HepG2 (cell line): ENCODE results near the gene SEMA6B. TPM values are rescaled to one million over a fixed set of nuclear protein-coding genes. Genes with fewer than 3 reads are reported as not detected.

Experiments
- HOXA5 ChIP-seq: sonication (generic); formaldehyde crosslinking; IDR thresholded peaks from 2 replicates; pipeline ENCODE4 v1.4.0; 2020; ENCODE audit warnings: missing genetic modification reagents
- KLF12 ChIP-seq: sonication (generic); formaldehyde crosslinking; IDR thresholded peaks from 2 replicates; pipeline ENCODE4 v1.4.0; 2020; ENCODE audit warnings: missing genetic modification reagents, borderline replicate concordance
- MYC ChIP-seq: sonication (generic); formaldehyde crosslinking; IDR thresholded peaks from 2 replicates; pipeline ENCODE4 v1.9.0; 2021; ENCODE audit warnings: missing genetic modification reagents, borderline replicate concordance
- NCOA1 ChIP-seq: sonication (generic); formaldehyde crosslinking; IDR thresholded peaks from 2 replicates; pipeline ENCODE4 v1.9.0; 2021; ENCODE audit warnings: missing genetic modification reagents
- NFKB2 ChIP-seq: sonication (generic); formaldehyde crosslinking; IDR thresholded peaks from 2 replicates; pipeline ENCODE4 v1.4.0; 2020; ENCODE audit warnings: missing genetic modification reagents, borderline replicate concordance
- NFYC ChIP-seq: IDR thresholded peaks from 2 replicates; pipeline ENCODE4 v1.6.1; 2016; ENCODE audit warnings: missing genetic modification reagents, missing compliant biosample characterization
- NR1H2 ChIP-seq: sonication (generic); formaldehyde crosslinking; IDR thresholded peaks from 2 replicates; pipeline ENCODE4 v1.8.1; 2022; ENCODE audit warnings: low read depth, missing genetic modification reagents, borderline replicate concordance
- RBFOX2 ChIP-seq: fragments of 200-400 bp; formaldehyde crosslinking; IDR thresholded peaks from 2 replicates; pipeline ENCODE4 v1.6.1; 2017; ENCODE audit warnings: low read depth, mild to moderate bottlenecking, low read length
- SOX13 ChIP-seq, 3 experiments: fragments of 450-650 bp in 1 of 3; sonication (generic) in 1 of 3; formaldehyde crosslinking in 1 of 3; IDR thresholded peaks in 2 of 3; conservative IDR thresholded peaks in 1 of 3; 2 replicates each; pipeline versions ENCODE4 v1.5.0 to v1.6.1; 2016 to 2020; ENCODE audit warnings: antibody characterized with exemption in 1 of 3, mild to moderate bottlenecking in 1 of 3, missing compliant biosample characterization in 1 of 3, missing genetic modification reagents in 1 of 3, moderate library complexity in 1 of 3
- STAG1 ChIP-seq: sonication (generic); formaldehyde crosslinking; IDR thresholded peaks from 2 replicates; pipeline ENCODE4 v1.4.0; 2020; ENCODE audit warnings: missing genetic modification reagents
- WIZ ChIP-seq: sonication (generic); formaldehyde crosslinking; IDR thresholded peaks from 2 replicates; pipeline ENCODE4 v1.5.1; 2020; ENCODE audit warnings: mild to moderate bottlenecking, missing genetic modification reagents
- XRCC5 ChIP-seq: fragments of 200-400 bp; formaldehyde crosslinking; optimal IDR thresholded peaks from 2 replicates; pipeline ENCODE3; 2017; ENCODE audit warnings: mild to moderate bottlenecking, low read length
- ZEB1 ChIP-seq: IDR thresholded peaks from 2 replicates; pipeline ENCODE4 v1.6.1; 2012; ENCODE audit warnings: mild to moderate bottlenecking, low read depth, inconsistent platforms; ENCODE audit not compliant: insufficient replicate concordance
- ZFP90 ChIP-seq: sonication (generic); formaldehyde crosslinking; IDR thresholded peaks from 2 replicates; pipeline ENCODE4 v1.8.0; 2022; ENCODE audit warnings: missing genetic modification reagents, mild to moderate bottlenecking, inconsistent platforms, borderline replicate concordance
- ZNF430 ChIP-seq: sonication (generic); formaldehyde crosslinking; IDR thresholded peaks from 2 replicates; pipeline ENCODE4 v1.9.0; 2021; ENCODE audit warnings: mild to moderate bottlenecking, missing genetic modification reagents
- ZNF557 ChIP-seq: sonication (generic); formaldehyde crosslinking; IDR thresholded peaks from 2 replicates; pipeline ENCODE4 v1.4.0; 2020; ENCODE audit warnings: missing genetic modification reagents
- polyA plus RNA-seq, 8 experiments: library from polyadenylated mRNA; depleted of rRNA in 3 of 8; stranded (reverse) in 7 of 8; unstranded in 1 of 8; fragments of >200 nt; fragmentation: Illumina TruSeq in 4 of 8; extraction: Trizol in 4 of 8; gene quantifications; 2 replicates each; pipeline versions ENCODE4 v1.2.1 to v1.2.3, GENCODE V29; 2011 to 2016; ENCODE audit warnings: low read depth in 4 of 8, missing spikeins in 1 of 8, mixed read lengths in 1 of 8; ENCODE audit not compliant: insufficient read depth in 1 of 8
- total RNA-seq, 5 experiments: library from RNA; depleted of rRNA; stranded (reverse); fragments of >200 nt; fragmentation: Illumina TruSeq; extraction: Trizol; gene quantifications; 2 replicates each; pipeline ENCODE4 v1.2.3, GENCODE V29; 2016; ENCODE audit warnings: low read depth in 1 of 5
- TF ChIP-seq, protein P1 (sequence below): sonication (generic); formaldehyde crosslinking; IDR thresholded peaks from 2 replicates; pipeline ENCODE4 v1.4.0; 2020; ENCODE audit warnings: missing genetic modification reagents
- TF ChIP-seq, protein P2 (sequence below): sonication (generic); formaldehyde crosslinking; IDR thresholded peaks from 2 replicates; pipeline ENCODE4 v1.4.0; 2020; ENCODE audit warnings: missing genetic modification reagents, mild to moderate bottlenecking, borderline replicate concordance
- TF ChIP-seq, protein P3 (sequence below): sonication (generic); formaldehyde crosslinking; IDR thresholded peaks from 2 replicates; pipeline ENCODE4 v1.9.0; 2022; ENCODE audit warnings: missing genetic modification reagents, mild to moderate bottlenecking, borderline replicate concordance

SEMA6B gene
- total and polyA plus RNA-seq, 2 of the 13 experiments (the other 11 are each of a cell fraction or from before 2014, with no cell fraction given): 45.5 to 67.1 TPM

DNA sequence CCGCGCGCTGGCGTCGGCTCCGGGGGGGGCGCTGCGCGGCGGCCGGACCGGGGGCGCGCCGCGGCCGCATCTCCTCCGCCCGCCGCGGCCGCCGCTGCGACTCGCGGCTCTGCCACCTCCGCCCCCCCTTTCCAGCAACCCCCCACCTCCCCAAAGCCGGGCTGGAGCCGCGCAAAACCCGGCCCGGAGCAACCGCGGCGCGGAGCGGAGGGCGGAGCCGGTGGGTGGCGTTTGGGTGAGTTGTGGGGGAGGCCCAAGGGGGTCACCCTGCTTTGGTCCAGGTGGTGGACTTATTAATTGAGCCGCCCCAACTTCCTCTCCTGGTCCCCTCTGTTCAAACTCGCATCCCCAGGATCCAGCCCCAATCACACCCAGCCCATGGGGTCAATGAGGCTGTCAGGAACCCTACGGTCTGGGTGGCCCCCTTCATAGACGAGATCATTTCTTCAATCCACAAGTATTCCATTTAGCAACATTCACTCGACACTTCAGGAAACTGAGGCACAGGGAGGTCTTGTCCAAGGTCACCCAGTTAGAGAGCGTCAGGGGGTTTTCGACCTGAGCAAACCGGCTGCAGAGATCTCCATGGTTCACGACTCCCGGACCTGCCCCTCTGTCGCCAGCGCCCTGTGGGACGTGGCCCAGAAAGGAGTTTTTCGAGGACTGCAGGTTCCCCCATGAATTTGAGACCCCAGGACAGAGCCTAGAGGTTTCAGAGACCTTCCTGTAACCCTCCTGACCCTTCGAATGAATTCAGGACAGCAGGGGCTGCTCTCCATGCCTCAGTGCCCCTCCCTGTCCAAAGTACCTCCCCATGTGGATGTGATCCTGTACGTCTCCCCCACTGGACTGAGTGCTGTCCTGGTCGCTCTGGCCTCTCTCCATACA is 22.4 kb upstream of the SEMA6B start (continued):
- TF ChIP-seq, protein P1, sequence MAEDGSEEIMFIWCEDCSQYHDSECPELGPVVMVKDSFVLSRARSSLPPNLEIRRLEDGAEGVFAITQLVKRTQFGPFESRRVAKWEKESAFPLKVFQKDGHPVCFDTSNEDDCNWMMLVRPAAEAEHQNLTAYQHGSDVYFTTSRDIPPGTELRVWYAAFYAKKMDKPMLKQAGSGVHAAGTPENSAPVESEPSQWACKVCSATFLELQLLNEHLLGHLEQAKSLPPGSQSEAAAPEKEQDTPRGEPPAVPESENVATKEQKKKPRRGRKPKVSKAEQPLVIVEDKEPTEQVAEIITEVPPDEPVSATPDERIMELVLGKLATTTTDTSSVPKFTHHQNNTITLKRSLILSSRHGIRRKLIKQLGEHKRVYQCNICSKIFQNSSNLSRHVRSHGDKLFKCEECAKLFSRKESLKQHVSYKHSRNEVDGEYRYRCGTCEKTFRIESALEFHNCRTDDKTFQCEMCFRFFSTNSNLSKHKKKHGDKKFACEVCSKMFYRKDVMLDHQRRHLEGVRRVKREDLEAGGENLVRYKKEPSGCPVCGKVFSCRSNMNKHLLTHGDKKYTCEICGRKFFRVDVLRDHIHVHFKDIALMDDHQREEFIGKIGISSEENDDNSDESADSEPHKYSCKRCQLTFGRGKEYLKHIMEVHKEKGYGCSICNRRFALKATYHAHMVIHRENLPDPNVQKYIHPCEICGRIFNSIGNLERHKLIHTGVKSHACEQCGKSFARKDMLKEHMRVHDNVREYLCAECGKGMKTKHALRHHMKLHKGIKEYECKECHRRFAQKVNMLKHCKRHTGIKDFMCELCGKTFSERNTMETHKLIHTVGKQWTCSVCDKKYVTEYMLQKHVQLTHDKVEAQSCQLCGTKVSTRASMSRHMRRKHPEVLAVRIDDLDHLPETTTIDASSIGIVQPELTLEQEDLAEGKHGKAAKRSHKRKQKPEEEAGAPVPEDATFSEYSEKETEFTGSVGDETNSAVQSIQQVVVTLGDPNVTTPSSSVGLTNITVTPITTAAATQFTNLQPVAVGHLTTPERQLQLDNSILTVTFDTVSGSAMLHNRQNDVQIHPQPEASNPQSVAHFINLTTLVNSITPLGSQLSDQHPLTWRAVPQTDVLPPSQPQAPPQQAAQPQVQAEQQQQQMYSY (CRISPR knock-in tag): peak; percentile 98
- no peak for TF ChIP-seq NR1H2 (CRISPR knock-in tag)
- 0 out of 2 replicates have a peak, but pooled peaks have one; percentile 26 for TF ChIP-seq RBFOX2
- peak; percentile 69; the same call in 1 of the 2 replicates for TF ChIP-seq ZFP90 (CRISPR knock-in tag)
- TF ChIP-seq HOXA5 (CRISPR knock-in tag): peak; percentile 17; the same call in 1 of the 2 replicates
- TF ChIP-seq SOX13 (IDR thresholded peaks at IDR 0.05): no peak
- no peak for TF ChIP-seq SOX13 (CRISPR knock-in tag; conservative IDR thresholded peaks at IDR 0.05 in 1 of 2, IDR thresholded peaks at IDR 0.05 in 1 of 2)
- TF ChIP-seq, protein P2, sequence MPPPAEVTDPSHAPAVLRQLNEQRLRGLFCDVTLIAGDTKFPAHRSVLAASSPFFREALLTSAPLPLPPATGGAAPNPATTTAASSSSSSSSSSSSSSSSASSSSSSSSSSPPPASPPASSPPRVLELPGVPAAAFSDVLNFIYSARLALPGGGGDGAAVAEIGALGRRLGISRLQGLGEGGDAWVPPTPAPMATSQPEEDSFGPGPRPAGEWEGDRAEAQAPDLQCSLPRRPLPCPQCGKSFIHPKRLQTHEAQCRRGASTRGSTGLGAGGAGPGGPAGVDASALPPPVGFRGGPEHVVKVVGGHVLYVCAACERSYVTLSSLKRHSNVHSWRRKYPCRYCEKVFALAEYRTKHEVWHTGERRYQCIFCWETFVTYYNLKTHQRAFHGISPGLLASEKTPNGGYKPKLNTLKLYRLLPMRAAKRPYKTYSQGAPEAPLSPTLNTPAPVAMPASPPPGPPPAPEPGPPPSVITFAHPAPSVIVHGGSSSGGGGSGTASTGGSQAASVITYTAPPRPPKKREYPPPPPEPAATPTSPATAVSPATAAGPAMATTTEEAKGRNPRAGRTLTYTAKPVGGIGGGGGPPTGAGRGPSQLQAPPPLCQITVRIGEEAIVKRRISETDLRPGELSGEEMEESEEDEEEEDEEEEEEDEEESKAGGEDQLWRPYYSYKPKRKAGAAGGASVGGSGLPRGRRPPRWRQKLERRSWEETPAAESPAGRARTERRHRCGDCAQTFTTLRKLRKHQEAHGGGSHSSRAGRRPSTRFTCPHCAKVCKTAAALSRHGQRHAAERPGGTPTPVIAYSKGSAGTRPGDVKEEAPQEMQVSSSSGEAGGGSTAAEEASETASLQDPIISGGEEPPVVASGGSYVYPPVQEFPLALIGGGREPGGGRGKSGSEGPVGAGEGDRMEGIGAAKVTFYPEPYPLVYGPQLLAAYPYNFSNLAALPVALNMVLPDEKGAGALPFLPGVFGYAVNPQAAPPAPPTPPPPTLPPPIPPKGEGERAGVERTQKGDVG (CRISPR knock-in tag): no peak
- TF ChIP-seq, protein P3, sequence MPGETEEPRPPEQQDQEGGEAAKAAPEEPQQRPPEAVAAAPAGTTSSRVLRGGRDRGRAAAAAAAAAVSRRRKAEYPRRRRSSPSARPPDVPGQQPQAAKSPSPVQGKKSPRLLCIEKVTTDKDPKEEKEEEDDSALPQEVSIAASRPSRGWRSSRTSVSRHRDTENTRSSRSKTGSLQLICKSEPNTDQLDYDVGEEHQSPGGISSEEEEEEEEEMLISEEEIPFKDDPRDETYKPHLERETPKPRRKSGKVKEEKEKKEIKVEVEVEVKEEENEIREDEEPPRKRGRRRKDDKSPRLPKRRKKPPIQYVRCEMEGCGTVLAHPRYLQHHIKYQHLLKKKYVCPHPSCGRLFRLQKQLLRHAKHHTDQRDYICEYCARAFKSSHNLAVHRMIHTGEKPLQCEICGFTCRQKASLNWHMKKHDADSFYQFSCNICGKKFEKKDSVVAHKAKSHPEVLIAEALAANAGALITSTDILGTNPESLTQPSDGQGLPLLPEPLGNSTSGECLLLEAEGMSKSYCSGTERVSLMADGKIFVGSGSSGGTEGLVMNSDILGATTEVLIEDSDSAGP (CRISPR knock-in tag): peak; percentile 74; the same call in 1 of the 2 replicates
- TF ChIP-seq STAG1: no peak
- 0 out of 2 replicates have a peak, but pooled peaks have one; percentile 36 for TF ChIP-seq WIZ (CRISPR knock-in tag)
- TF ChIP-seq ZEB1: no peak
- TF ChIP-seq NFYC: no peak
- 0 out of 2 replicates have a peak, but pooled peaks have one; percentile 32 for TF ChIP-seq KLF12 (CRISPR knock-in tag)
- 0 out of 2 replicates have a peak, but pooled peaks have one; percentile 30 for TF ChIP-seq ZNF430 (CRISPR knock-in tag)
- TF ChIP-seq NCOA1: no peak
- TF ChIP-seq XRCC5: no peak
- peak; percentile 51; the same call in 1 of the 2 replicates for TF ChIP-seq NFKB2
- 0 out of 2 replicates have a peak, but pooled peaks have one; percentile 27 for TF ChIP-seq ZNF557 (CRISPR knock-in tag)
- peak; percentile 35; the same call in 1 of the 2 replicates for TF ChIP-seq MYC (CRISPR knock-in tag)
